ENCODE data around the gene MYO15A.

MYO15A gene

GRCh38 chr17:18185832-18186626 is 77.5 kb downstream of the MYO15A start:
- Histone ChIP-seq H3K27ac (ENCODE audit: low read depth, low read length) (peak overlapping the region; percentile 55), H3K27me3 (ENCODE audit: control insufficient read depth, insufficient read depth, low read length) (no peaks in the 10 kb centered on the region), H3K4me1 (ENCODE audit: control insufficient read depth, insufficient read depth, low read length) (peaks cover 40% of the 10 kb centered on the region), H3K4me3 (ENCODE audit: low read length) (peak overlapping the region; percentile 80), H3K36me3 (ENCODE audit: control insufficient read depth, insufficient read depth, low read length) (peaks cover 4% of the 10 kb centered on the region), H3K9ac (ENCODE audit: low read length) (no peak overlapping the region)

- Histone ChIP-seq H3K36me3 (ENCODE audit: control insufficient read depth, insufficient read depth, low read length) (peaks cover 4% of the 10 kb centered on the region), H3K9ac (ENCODE audit: low read length) (no peak overlapping the region), H3K4me3 (ENCODE audit: low read length) (peak overlapping the region; percentile 80), H3K27ac (ENCODE audit: low read depth, low read length) (peak overlapping the region; percentile 21), H3K27me3 (ENCODE audit: control insufficient read depth, insufficient read depth, low read length) (no peaks in the 10 kb centered on the region), H3K4me1 (ENCODE audit: control insufficient read depth, insufficient read depth, low read length) (peaks cover 45% of the 10 kb centered on the region)
These were observed 78.0 kb downstream of the MYO15A start for GRCh38 chr17:18186627-18186982.

GRCh38 chr17:18187226-18187625 is 78.7 kb downstream of the MYO15A start:
- Histone ChIP-seq H3K36me3 (ENCODE audit: control insufficient read depth, insufficient read depth, low read length) (peaks cover 6% of the 10 kb centered on the region), H3K4me3 (ENCODE audit: low read length) (peak overlapping the region; percentile 80), H3K9ac (ENCODE audit: low read length) (no peak overlapping the region), H3K4me1 (ENCODE audit: control insufficient read depth, insufficient read depth, low read length) (peaks cover 46% of the 10 kb centered on the region), H3K27me3 (ENCODE audit: control insufficient read depth, insufficient read depth, low read length) (no peaks in the 10 kb centered on the region), H3K27ac (ENCODE audit: low read depth, low read length) (peak overlapping the region; percentile 21)

GRCh38 chr17:18187821-18188761 is 79.5 kb downstream of the MYO15A start:
- H3K27ac ChIP-seq (ENCODE audit: low read depth, low read length), result peak overlapping the region; percentile 69

GRCh38 chr17:18190628-18191235 is 82.2 kb downstream of the MYO15A start:
- Histone ChIP-seq H3K27ac (ENCODE audit: low read depth, low read length) (no peak overlapping the region), H3K4me3 (ENCODE audit: low read length) (peak overlapping the region; percentile 14), H3K9ac (ENCODE audit: low read length) (no peak overlapping the region), H3K27me3 (ENCODE audit: control insufficient read depth, insufficient read depth, low read length) (no peaks in the 10 kb centered on the region), H3K36me3 (ENCODE audit: control insufficient read depth, insufficient read depth, low read length) (peaks cover 17% of the 10 kb centered on the region), H3K4me1 (ENCODE audit: control insufficient read depth, insufficient read depth, low read length) (peaks cover 44% of the 10 kb centered on the region)

More at GRCh38 chr17:18187821-18188761, 79.5 kb downstream of the MYO15A start:
- Histone ChIP-seq H3K9ac (ENCODE audit: low read length) (no peak overlapping the region), H3K27me3 (ENCODE audit: control insufficient read depth, insufficient read depth, low read length) (no peaks in the 10 kb centered on the region), H3K4me1 (ENCODE audit: control insufficient read depth, insufficient read depth, low read length) (peaks cover 44% of the 10 kb centered on the region), H3K4me3 (ENCODE audit: low read length) (peak overlapping the region; percentile 80), H3K36me3 (ENCODE audit: control insufficient read depth, insufficient read depth, low read length) (peaks cover 6% of the 10 kb centered on the region)

- H3K27ac ChIP-seq (ENCODE audit: low read depth, low read length), result peak overlapping the region; percentile 4
- no peak overlapping the region for H3K4me3 ChIP-seq (ENCODE audit: low read length)
- H3K27me3 ChIP-seq (ENCODE audit: control insufficient read depth, insufficient read depth, low read length), result no peaks in the 10 kb centered on the region
- H3K9ac ChIP-seq (ENCODE audit: low read length), result no peak overlapping the region
- peaks cover 21% of the 10 kb centered on the region for H3K36me3 ChIP-seq (ENCODE audit: control insufficient read depth, insufficient read depth, low read length)
- H3K4me1 ChIP-seq (ENCODE audit: control insufficient read depth, insufficient read depth, low read length), result peaks cover 42% of the 10 kb centered on the region
These were observed 82.7 kb downstream of the MYO15A start for GRCh38 chr17:18191236-18191667.

- H3K36me3 ChIP-seq (ENCODE audit: control insufficient read depth, insufficient read depth, low read length), result peaks cover 22% of the 10 kb centered on the region
- H3K9ac ChIP-seq (ENCODE audit: low read length), result no peak overlapping the region
- no peak overlapping the region for H3K27ac ChIP-seq (ENCODE audit: low read depth, low read length)
- peaks cover 36% of the 10 kb centered on the region for H3K4me1 ChIP-seq (ENCODE audit: control insufficient read depth, insufficient read depth, low read length)
- H3K4me3 ChIP-seq (ENCODE audit: low read length), result no peak overlapping the region
- H3K27me3 ChIP-seq (ENCODE audit: control insufficient read depth, insufficient read depth, low read length), result no peaks in the 10 kb centered on the region
These were observed 83.4 kb downstream of the MYO15A start for GRCh38 chr17:18191967-18192366.

- Histone ChIP-seq H3K4me3 (ENCODE audit: low read length) (no peak overlapping the region), H3K27ac (ENCODE audit: low read depth, low read length) (no peak overlapping the region), H3K9ac (ENCODE audit: low read length) (no peak overlapping the region), H3K4me1 (ENCODE audit: control insufficient read depth, insufficient read depth, low read length) (peaks cover 22% of the 10 kb centered on the region), H3K27me3 (ENCODE audit: control insufficient read depth, insufficient read depth, low read length) (no peaks in the 10 kb centered on the region), H3K36me3 (ENCODE audit: control insufficient read depth, insufficient read depth, low read length) (peaks cover 36% of the 10 kb centered on the region)
These were observed 85.8 kb downstream of the MYO15A start for GRCh38 chr17:18194394-18194793.

GRCh38 chr17:18194804-18195203 is 86.2 kb downstream of the MYO15A start:
- Histone ChIP-seq H3K4me1 (ENCODE audit: control insufficient read depth, insufficient read depth, low read length) (peaks cover 18% of the 10 kb centered on the region), H3K9ac (ENCODE audit: low read length) (no peak overlapping the region), H3K4me3 (ENCODE audit: low read length) (no peak overlapping the region), H3K36me3 (ENCODE audit: control insufficient read depth, insufficient read depth, low read length) (peaks cover 33% of the 10 kb centered on the region), H3K27ac (ENCODE audit: low read depth, low read length) (no peak overlapping the region), H3K27me3 (ENCODE audit: control insufficient read depth, insufficient read depth, low read length) (no peaks in the 10 kb centered on the region)

- Histone ChIP-seq H3K4me1 (ENCODE audit: control insufficient read depth, insufficient read depth, low read length) (peaks cover 15% of the 10 kb centered on the region), H3K4me3 (ENCODE audit: low read length) (no peak overlapping the region)
These were observed 86.7 kb downstream of the MYO15A start for GRCh38 chr17:18195246-18195645.

GRCh38 chr17:18197535-18198194 is 89.1 kb downstream of the MYO15A start:
- H3K4me1 ChIP-seq (ENCODE audit: control insufficient read depth, insufficient read depth, low read length), result peaks cover 2% of the 10 kb centered on the region
- H3K4me3 ChIP-seq (ENCODE audit: low read length), result no peak overlapping the region
- H3K27me3 ChIP-seq (ENCODE audit: control insufficient read depth, insufficient read depth, low read length), result no peaks in the 10 kb centered on the region
- H3K36me3 ChIP-seq (ENCODE audit: control insufficient read depth, insufficient read depth, low read length), result peaks cover 30% of the 10 kb centered on the region
- H3K9ac ChIP-seq (ENCODE audit: low read length), result no peak overlapping the region
- H3K27ac ChIP-seq (ENCODE audit: low read depth, low read length), result no peak overlapping the region

More at GRCh38 chr17:18195246-18195645, 86.7 kb downstream of the MYO15A start:
- Histone ChIP-seq H3K27me3 (ENCODE audit: control insufficient read depth, insufficient read depth, low read length) (no peaks in the 10 kb centered on the region), H3K36me3 (ENCODE audit: control insufficient read depth, insufficient read depth, low read length) (peaks cover 32% of the 10 kb centered on the region), H3K27ac (ENCODE audit: low read depth, low read length) (no peak overlapping the region), H3K9ac (ENCODE audit: low read length) (no peak overlapping the region)

GRCh38 chr17:18198530-18198929 is 90.0 kb downstream of the MYO15A start:
- H3K27me3 ChIP-seq (ENCODE audit: control insufficient read depth, insufficient read depth, low read length), result no peaks in the 10 kb centered on the region
- no peak overlapping the region for H3K9ac ChIP-seq (ENCODE audit: low read length)
- H3K36me3 ChIP-seq (ENCODE audit: control insufficient read depth, insufficient read depth, low read length), result peaks cover 30% of the 10 kb centered on the region
- H3K27ac ChIP-seq (ENCODE audit: low read depth, low read length), result no peak overlapping the region
- H3K4me3 ChIP-seq (ENCODE audit: low read length), result no peak overlapping the region
- peaks cover 2% of the 10 kb centered on the region for H3K4me1 ChIP-seq (ENCODE audit: control insufficient read depth, insufficient read depth, low read length)

Measured in rectal smooth muscle tissue (tissue), 1 donor.